Measurements from ENCODE around the gene SAA4. TPM values are rescaled to one million over a fixed set of nuclear protein-coding genes. Genes with fewer than 3 reads are reported as not detected.

SAA4 gene, protein sequence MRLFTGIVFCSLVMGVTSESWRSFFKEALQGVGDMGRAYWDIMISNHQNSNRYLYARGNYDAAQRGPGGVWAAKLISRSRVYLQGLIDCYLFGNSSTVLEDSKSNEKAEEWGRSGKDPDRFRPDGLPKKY
- polyA plus RNA-seq (0.17 TPM in 1 of 3 replicates, not detected in the others), polyA minus RNA-seq (not detected in 3 replicates)
- not detected for polyA plus RNA-seq (2011; ENCODE audit: low read depth)
- not detected in 2 replicates for polyA plus RNA-seq (2011; cell fraction: cytosol; rRNA removed)
- polyA plus RNA-seq (2011; cell fraction: nucleus; rRNA removed): not detected in 2 replicates
- 0.25 TPM in 1 of 2 replicates, not detected in the other for polyA plus RNA-seq (2012; ENCODE audit: low replicate concordance)
- polyA minus RNA-seq (2011; cell fraction: cytosol; rRNA and poly(A)+ RNA removed): not detected
- polyA minus RNA-seq (2011; cell fraction: nucleus; rRNA and poly(A)+ RNA removed): not detected in 2 replicates

DNA sequence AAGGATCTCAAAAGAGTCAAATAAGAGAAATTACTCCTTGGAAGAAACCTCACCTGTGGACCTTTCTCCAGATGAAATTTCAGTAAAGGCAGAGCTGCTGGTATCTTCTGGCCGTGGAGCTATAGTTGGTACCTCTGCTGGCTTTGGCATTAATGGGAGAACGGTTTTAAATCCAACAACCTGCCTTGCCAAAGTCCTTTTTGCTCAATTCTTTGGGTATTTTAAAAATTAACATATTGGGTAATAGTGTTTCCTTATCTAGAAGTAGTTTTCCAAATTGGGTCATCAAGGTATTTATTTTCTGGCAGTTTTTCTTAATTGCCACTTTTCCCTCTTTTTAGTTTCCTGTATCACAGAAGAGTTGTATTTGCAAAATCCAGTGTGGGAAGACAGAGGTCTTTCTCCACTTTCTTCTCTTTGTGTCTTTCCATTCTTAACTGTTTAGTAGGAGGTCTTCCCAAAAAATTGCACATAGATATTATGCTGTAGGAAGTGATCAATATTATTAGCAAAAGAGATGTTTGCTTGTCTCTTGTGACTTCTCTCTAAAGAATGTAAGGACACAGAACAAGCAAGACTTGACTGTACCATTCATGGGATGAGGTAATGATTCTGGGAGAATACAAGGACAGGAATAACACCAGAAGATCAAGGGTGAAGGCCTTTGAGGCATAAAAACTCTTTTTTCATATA lies at the start of gene SAA4:
SAA4 (minus strand) TSS at position 139 of the 693 bp plus-strand sequence. CDS start 876 bp downstream, outside the sequence.
- Histone ChIP-seq H2AFZ (ENCODE audit: control insufficient read depth, low read length) (no peak within 1 kb of the TSS), H3K9ac (ENCODE audit: control insufficient read depth, extremely low read depth, insufficient read depth, low read length) (no peak within 1 kb of the TSS), H3K36me3 (ENCODE audit: control insufficient read depth in 2 of 2, extremely low read depth in 1 of 2, insufficient read depth in 2 of 2, low read length in 2 of 2) (no peaks in the 10 kb centered on the region), H4K20me1 (ENCODE audit: control insufficient read depth, extremely low read depth, insufficient read depth, low read length) (no peaks in the 10 kb centered on the region), H3K4me2 (ENCODE audit: control insufficient read depth, extremely low read depth, insufficient read depth, low read depth, low read length) (no peak within 1 kb of the TSS), H3K9me1 (ENCODE audit: control insufficient read depth, extremely low read depth, insufficient read depth, low read length) (no peaks in the 10 kb centered on the region), H3K9me3 (ENCODE audit: control insufficient read depth, low read depth, low read length) (no peaks in the 10 kb centered on the region), H3K4me3 (ENCODE audit: control insufficient read depth in 2 of 3, extremely low read depth in 1 of 3, insufficient read depth in 2 of 3, low read depth in 1 of 3, low read length in 3 of 3) (no peak within 1 kb of the TSS), H3K4me1 (ENCODE audit: control insufficient read depth, extremely low read depth, insufficient read depth, low read length) (no peaks in the 10 kb centered on the region), H3K27ac (ENCODE audit: control insufficient read depth, insufficient read depth, low read length) (no peak within 1 kb of the TSS), H3K27me3 (ENCODE audit: control insufficient read depth, extremely low read depth, insufficient read depth, low read length) (peaks cover 5% of the 10 kb centered on the region), H3K79me2 (ENCODE audit: control insufficient read depth, insufficient read depth, low read length) (no peaks in the 10 kb centered on the region)
- FAIRE-seq: no peak
- TF ChIP-seq, protein P1, sequence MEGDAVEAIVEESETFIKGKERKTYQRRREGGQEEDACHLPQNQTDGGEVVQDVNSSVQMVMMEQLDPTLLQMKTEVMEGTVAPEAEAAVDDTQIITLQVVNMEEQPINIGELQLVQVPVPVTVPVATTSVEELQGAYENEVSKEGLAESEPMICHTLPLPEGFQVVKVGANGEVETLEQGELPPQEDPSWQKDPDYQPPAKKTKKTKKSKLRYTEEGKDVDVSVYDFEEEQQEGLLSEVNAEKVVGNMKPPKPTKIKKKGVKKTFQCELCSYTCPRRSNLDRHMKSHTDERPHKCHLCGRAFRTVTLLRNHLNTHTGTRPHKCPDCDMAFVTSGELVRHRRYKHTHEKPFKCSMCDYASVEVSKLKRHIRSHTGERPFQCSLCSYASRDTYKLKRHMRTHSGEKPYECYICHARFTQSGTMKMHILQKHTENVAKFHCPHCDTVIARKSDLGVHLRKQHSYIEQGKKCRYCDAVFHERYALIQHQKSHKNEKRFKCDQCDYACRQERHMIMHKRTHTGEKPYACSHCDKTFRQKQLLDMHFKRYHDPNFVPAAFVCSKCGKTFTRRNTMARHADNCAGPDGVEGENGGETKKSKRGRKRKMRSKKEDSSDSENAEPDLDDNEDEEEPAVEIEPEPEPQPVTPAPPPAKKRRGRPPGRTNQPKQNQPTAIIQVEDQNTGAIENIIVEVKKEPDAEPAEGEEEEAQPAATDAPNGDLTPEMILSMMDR (optimal IDR thresholded peaks at IDR 0.05 in 1 of 3, IDR thresholded peaks at IDR 0.05 in 1 of 3, conservative IDR thresholded peaks at IDR 0.05 in 1 of 3; ENCODE audit: extremely low read depth in 1 of 3, insufficient read depth in 2 of 3, low read length in 3 of 3): no peak
- no peak for TF ChIP-seq EZH2 (IDR thresholded peaks at IDR 0.05; ENCODE audit: low read length)
- DNase-seq (ENCODE audit: low read depth, low spot score): no peak
- dilution Hi-C loops (cut with MboI; ENCODE audit: extremely low pct_ligation_motif_present, low sequenced_read_pairs): no loop called here

GRCh38 chr11:18285841-18286240 lies 49.2 kb upstream of the SAA4 start:
- no peaks in the 10 kb centered on the region for H3K9me1 ChIP-seq (ENCODE audit: control insufficient read depth, extremely low read depth, insufficient read depth, low read length)
- peaks cover 31 to 33% of the 10 kb centered on the region in 2 experiments for H3K36me3 ChIP-seq (ENCODE audit: control insufficient read depth in 2 of 2, extremely low read depth in 1 of 2, insufficient read depth in 2 of 2, low read length in 2 of 2)
- H3K4me2 ChIP-seq (ENCODE audit: control insufficient read depth, extremely low read depth, insufficient read depth, low read depth, low read length): no peak overlapping the region
- FAIRE-seq (no peak), DNase-seq (ENCODE audit: low read depth, low spot score) (no peak)
- H3K4me3 ChIP-seq (ENCODE audit: control insufficient read depth in 2 of 3, extremely low read depth in 1 of 3, insufficient read depth in 2 of 3, low read depth in 1 of 3, low read length in 3 of 3): no peak overlapping the region
- no peaks in the 10 kb centered on the region for H4K20me1 ChIP-seq (ENCODE audit: control insufficient read depth, extremely low read depth, insufficient read depth, low read length)
- TF ChIP-seq, protein P1 (optimal IDR thresholded peaks at IDR 0.05 in 1 of 3, IDR thresholded peaks at IDR 0.05 in 1 of 3, conservative IDR thresholded peaks at IDR 0.05 in 1 of 3; ENCODE audit: extremely low read depth in 1 of 3, insufficient read depth in 2 of 3, low read length in 3 of 3): no peak
- H3K9me3 ChIP-seq (ENCODE audit: control insufficient read depth, low read depth, low read length): no peaks in the 10 kb centered on the region
- H3K27ac ChIP-seq (ENCODE audit: control insufficient read depth, insufficient read depth, low read length): no peak overlapping the region
- dilution Hi-C loops (cut with MboI; ENCODE audit: extremely low pct_ligation_motif_present, low sequenced_read_pairs): no loop called here
- no peaks in the 10 kb centered on the region for H3K79me2 ChIP-seq (ENCODE audit: control insufficient read depth, insufficient read depth, low read length)
- H2AFZ ChIP-seq (ENCODE audit: control insufficient read depth, low read length): no peak overlapping the region
- no peaks in the 10 kb centered on the region for H3K4me1 ChIP-seq (ENCODE audit: control insufficient read depth, extremely low read depth, insufficient read depth, low read length)
- no peak overlapping the region for H3K9ac ChIP-seq (ENCODE audit: control insufficient read depth, extremely low read depth, insufficient read depth, low read length)
- no peaks in the 10 kb centered on the region for H3K27me3 ChIP-seq (ENCODE audit: control insufficient read depth, extremely low read depth, insufficient read depth, low read length)
